Esophagus muscularis mucosa (tissue), 4 donors: ENCODE measurements around the gene ANKEF1.

Source experiments
- EP300 ChIP-seq: sonication (generic); formaldehyde crosslinking; IDR thresholded peaks from one replicate; pipeline ENCODE4 v1.6.1; 2017; ENCODE audit warnings: antibody characterized with exemption
- POLR2AphosphoS5 ChIP-seq, 2 donors: sonication (generic); formaldehyde crosslinking; IDR thresholded peaks; one replicate each; pipeline ENCODE4 v1.6.1; 2017; ENCODE audit warnings: antibody characterized with exemption in 2 of 2
- TF ChIP-seq, protein P1 (sequence below), 3 experiments: fragments of 200-600 bp in 2 of 3; fragments of 450-650 bp in 1 of 3; sonication (generic) in 2 of 3; IDR thresholded peaks; one replicate each; pipeline ENCODE4 v1.5.1; 2017 to 2019; ENCODE audit warnings: antibody characterized with exemption in 3 of 3, mild to moderate bottlenecking in 2 of 3, moderate library complexity in 1 of 3

DNA sequence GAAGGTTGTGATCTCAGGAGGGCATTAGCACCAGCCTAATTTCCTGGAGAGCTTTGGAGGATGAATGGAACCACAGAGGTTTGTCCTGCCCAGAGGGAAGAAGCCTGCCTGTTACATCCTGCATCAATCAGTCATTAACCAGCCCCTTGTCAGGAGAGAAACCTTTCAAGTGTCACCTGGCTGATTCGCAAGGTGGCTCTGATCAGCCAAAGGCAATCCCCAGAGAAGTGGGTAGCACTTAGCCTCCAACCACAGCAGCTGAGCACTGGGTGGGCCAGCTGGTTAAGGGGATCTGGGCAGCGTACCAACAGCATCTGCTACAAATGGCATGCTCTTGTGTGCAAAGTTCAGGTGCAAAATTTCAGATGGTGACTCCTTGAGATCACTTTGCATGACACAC is 26.9 kb downstream of the ANKEF1 start:
- TF ChIP-seq EP300 (no peak), POLR2AphosphoS5 (IDR thresholded peaks at IDR 0.05) (no peak)
- TF ChIP-seq, protein P1, sequence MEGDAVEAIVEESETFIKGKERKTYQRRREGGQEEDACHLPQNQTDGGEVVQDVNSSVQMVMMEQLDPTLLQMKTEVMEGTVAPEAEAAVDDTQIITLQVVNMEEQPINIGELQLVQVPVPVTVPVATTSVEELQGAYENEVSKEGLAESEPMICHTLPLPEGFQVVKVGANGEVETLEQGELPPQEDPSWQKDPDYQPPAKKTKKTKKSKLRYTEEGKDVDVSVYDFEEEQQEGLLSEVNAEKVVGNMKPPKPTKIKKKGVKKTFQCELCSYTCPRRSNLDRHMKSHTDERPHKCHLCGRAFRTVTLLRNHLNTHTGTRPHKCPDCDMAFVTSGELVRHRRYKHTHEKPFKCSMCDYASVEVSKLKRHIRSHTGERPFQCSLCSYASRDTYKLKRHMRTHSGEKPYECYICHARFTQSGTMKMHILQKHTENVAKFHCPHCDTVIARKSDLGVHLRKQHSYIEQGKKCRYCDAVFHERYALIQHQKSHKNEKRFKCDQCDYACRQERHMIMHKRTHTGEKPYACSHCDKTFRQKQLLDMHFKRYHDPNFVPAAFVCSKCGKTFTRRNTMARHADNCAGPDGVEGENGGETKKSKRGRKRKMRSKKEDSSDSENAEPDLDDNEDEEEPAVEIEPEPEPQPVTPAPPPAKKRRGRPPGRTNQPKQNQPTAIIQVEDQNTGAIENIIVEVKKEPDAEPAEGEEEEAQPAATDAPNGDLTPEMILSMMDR (IDR thresholded peaks at IDR 0.05), result no peak
